GM19238 (cell line): Measurements from ENCODE around the gene ZNF407.

ENCODE experiments used
- DNase-seq: peaks from one replicate; pipeline ENCODE4 v3.0.0; 2011; ENCODE audit warnings: low spot score; ENCODE audit not compliant: insufficient read length

The ZNF407 gene

DNA sequence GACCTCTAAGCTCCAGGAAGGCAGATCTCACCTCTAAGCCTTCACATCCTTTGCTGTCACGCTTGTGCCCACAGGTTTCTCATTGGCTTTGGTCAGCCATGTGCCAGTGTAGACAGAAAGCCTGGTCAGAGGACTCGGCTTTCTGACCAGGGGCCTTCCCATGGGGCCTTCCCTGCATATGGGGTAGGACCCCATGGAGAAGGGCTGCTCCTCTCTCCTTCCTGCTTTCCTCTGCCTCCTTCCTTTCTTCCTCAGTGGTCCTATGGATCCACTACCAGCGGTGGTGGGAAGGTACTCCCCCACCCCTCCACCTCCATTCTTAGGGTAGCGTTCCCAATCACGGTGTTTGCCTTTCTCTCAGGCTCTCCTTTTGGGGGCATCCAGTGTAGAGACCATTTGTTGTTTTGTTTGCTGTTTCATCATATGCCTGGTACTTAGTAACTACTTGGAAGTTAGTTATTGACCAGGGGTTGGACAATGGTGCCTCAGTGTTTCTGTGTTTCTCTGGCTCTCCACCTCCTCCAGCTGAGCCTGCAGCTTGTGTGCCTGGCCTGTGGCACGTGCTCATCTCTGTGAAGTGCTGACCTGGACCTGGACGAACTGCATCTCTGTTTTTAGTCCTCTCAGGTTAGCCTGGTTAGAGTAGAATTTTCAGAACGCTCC is 71.6 kb downstream of the ZNF407 start:
- DNase-seq = no peak

DNA sequence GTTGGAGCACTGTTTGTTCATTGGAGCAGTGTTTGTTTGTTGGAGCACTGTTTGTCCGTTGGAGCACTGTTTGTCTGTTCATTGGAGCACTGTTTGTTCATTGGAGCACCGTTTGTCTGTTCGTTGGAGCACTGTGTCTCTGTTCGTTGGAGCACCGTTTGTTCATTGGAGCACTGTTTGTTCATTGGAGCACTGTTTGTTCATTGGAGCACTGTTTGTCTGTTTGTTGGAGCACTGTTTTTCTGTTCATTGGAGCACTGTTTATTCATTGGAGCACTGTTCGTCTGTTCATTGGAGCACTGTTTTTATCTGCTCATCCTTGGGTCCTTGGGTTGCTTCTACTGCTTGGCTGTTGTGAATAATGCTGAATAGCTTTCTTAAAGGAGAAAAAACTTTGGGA is 74.7 kb downstream of the ZNF407 start:
- DNase-seq = no peak

DNA sequence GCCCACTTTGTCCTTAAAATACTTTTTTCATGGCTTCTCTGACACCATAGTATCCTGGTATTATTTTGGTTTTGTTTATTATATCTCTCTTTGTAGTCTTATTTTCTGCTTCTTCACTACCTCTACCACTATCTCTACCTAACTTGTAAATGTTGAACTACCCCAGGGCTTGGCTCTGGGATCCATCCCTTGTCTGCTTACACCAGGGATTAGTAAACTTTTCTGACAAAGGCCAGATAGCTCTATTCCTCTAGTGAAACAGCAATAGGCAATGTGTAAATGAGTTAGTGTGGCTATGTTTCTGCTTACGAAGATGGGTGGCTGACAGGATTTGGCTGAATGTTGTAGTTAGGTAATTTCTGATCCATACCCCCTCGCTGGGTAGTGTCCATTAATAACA is 76.8 kb downstream of the ZNF407 start:
- DNase-seq = no peak

- DNase-seq = no peak
Measured at GRCh38 chr18:74679006-74679678, 81.5 kb downstream of the ZNF407 start.

GRCh38 chr18:74679679-74680076 is 82.0 kb downstream of the ZNF407 start:
- no peak for DNase-seq

- DNase-seq = no peak
Measured at GRCh38 chr18:74682141-74682990, 84.7 kb downstream of the ZNF407 start.

- DNase-seq = no peak
Measured at GRCh38 chr18:74682991-74683297, 85.3 kb downstream of the ZNF407 start.

DNA sequence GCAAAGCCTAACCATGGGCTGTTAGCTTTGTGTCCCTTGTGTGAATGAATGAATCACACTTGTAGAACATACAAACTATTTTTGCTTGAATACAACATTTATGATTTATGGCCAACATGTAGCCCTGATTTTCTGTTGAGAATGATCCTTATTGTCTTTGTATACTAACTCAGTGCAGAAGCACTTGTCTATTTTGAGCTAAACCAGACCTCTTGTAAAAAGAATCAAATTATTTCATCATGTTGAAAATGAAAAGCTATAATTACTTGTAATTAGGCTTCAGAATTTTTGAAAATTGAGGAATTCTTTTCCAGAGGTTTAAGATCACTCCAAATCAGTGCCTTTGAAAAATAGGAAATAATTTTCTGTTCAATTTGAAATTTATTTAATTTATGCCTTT is 85.9 kb downstream of the ZNF407 start:
- no peak for DNase-seq

DNA sequence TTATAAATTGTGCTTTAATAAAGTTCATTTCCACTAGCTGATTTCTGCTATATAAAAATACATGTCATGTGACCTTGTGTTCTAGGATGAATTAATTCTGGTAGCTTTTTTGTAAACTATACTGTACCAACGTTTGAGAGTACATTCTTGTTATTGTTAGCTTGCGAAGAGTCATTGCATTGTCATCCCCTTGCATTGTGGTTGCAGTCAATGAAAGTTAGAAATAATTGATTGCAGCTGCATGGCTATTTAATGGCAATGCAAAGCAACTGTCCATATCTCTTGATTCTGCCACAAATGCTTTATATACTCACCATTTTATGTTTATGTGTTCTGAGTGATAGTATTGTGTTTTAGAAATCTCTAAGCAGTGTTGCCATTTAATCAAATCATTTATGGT is 91.6 kb downstream of the ZNF407 start:
- no peak for DNase-seq

- no peak for DNase-seq
Measured at GRCh38 chr18:74692367-74693013, 94.8 kb downstream of the ZNF407 start.

DNA sequence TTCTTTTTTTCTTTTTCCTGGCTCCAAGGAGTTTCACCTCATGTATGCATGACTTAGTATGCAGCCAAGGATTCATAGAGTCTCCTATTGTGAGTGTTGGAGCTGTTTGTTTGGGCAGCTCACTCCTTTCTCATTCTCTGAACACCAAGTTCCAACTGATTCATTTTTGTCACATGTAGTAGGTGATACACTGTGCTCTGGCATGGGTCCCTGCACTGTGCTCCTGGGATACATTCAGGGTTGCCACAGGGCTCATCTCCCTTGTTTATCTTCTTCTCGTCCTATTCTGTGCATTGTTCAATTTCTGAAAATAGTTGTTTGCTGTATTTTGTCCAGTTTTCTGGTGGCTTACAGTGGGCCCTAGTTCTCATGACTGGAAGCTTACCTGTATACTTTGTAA is 96.8 kb downstream of the ZNF407 start:
- DNase-seq = no peak

GRCh38 chr18:74695170-74695569 is 97.5 kb downstream of the ZNF407 start:
- DNase-seq = no peak

- no peak for DNase-seq
Measured at GRCh38 chr18:74698881-74699280, 101.2 kb downstream of the ZNF407 start.

GRCh38 chr18:74699455-74699854 is 101.8 kb downstream of the ZNF407 start:
- no peak for DNase-seq

GRCh38 chr18:74702950-74703349 is 105.3 kb downstream of the ZNF407 start:
- no peak for DNase-seq

DNA sequence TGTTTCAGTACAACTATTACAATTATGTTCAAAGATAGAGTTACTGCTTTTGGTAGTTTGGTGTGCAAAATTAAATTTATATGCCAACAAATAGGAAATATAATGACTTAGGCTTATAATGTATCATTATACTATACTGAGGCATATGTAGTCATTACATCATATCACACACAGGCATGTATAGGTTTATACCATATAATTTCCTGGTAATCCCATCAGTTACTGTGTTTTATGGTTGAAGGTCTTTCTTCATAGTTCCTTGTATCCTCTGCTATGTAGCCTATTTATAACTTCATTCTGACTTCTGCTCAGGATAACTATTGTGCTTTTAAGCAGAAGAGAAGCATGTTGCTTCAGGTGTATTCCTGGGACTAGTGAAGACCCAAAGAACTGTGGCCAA is 110.5 kb downstream of the ZNF407 start:
- no peak for DNase-seq

DNA sequence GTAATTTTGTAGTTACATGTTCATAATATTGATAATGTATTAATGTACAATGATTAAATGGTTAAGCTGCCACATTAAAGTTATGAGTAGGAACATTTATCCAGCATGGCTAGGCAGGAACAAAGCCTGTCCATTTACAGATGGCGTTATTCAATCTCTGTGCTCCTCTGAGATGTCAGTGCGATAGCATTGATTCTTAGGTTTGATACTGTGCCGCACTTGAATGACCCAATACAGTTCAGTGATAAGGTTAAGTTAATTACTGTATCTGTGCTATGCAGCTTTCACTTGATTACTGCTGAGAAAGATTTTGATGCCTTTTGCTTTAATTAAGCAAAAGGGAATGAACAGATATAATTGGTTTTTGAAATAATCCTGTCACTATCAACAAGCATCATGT is 111.8 kb downstream of the ZNF407 start:
- no peak for DNase-seq

DNA sequence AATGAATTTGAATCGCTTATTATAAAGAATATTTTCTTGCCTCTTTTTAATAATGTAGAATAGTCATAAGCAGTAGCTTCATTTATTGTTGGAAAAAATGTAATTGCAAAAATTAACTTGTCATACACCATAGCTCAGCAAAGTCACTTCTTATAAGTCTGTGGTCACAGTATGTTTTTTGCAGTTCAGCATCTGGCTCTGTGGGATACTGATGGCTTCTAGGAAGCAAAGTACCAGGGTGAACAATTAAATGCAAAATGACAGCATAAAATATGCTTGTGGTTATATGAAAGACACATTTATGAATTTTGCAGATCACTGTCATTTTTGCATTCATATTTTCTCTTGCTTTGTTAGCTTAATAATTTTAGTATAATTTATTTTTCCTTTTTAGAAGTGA is 116.5 kb downstream of the ZNF407 start:
- no peak for DNase-seq

DNA sequence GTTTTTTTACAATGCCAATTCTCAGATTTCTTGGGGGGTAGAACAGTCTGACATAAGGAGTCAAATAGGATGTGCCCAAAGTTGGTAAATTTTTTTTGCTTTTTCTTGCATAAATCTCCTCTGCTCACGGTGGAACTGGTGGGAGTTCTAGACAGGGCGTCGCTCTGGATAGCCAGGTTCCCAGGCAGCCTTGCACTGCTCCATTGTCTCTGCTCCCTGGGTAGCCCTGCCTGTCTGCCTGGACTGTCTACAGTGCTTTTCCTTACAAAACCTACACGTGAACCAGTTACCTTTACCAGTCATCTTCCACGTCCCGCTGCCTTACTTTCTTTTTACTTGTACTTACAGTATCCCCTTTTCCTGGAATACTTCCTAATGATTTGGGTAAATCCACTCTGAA is 117.1 kb downstream of the ZNF407 start:
- no peak for DNase-seq

GRCh38 chr18:74715306-74715705 is 117.6 kb downstream of the ZNF407 start:
- no peak for DNase-seq

GRCh38 chr18:74715865-74716712 is 118.4 kb downstream of the ZNF407 start:
- DNase-seq = no peak
